OCI-LY1 (cell line): ENCODE data around the gene MINDY3.
A peak's percentile ranks its signal among the peaks of the same experiment; 100 is the strongest.

ENCODE experiments used
- H2AFZ ChIP-seq: fragments of 200-600 bp; sonication (generic), shearing (Covaris generic); 2 replicates; pipeline ENCODE4 v1.6.0; 2014; ENCODE audit warnings: antibody characterized with exemption, mild to moderate bottlenecking, low read length
- H3F3A ChIP-seq: fragments of 200-600 bp; sonication (generic), shearing (Covaris generic); 2 replicates; pipeline ENCODE4 v1.6.0; 2014; ENCODE audit warnings: mild to moderate bottlenecking, antibody characterized with exemption, low read length, moderate library complexity; ENCODE audit not compliant: insufficient read depth
- H3K27ac ChIP-seq: fragments of 200-600 bp; sonication (generic); 2 replicates; pipeline ENCODE4 v1.5.1; 2014; ENCODE audit warnings: low read length, mixed run types, mild to moderate bottlenecking, low read depth; ENCODE audit not compliant: poor library complexity, severe bottlenecking
- H3K27me3 ChIP-seq: fragments of 200-600 bp; sonication (generic); 2 replicates; pipeline ENCODE4 v1.6.0; 2014; ENCODE audit warnings: antibody characterized with exemption, mild to moderate bottlenecking, low read length, moderate library complexity; ENCODE audit not compliant: insufficient read depth
- H3K36me3 ChIP-seq: fragments of 200-600 bp; sonication (generic); 2 replicates; pipeline ENCODE4 v1.6.1; 2014; ENCODE audit warnings: mild to moderate bottlenecking, antibody characterized with exemption, low read length, moderate library complexity, mixed read lengths; ENCODE audit not compliant: insufficient read depth
- H3K4me1 ChIP-seq: fragments of 200-600 bp; sonication (generic); 2 replicates; pipeline ENCODE4 v1.5.1; 2014; ENCODE audit warnings: mild to moderate bottlenecking, low read length, moderate library complexity; ENCODE audit not compliant: insufficient read depth, severe bottlenecking
- H3K4me2 ChIP-seq: fragments of 200-600 bp; sonication (generic), shearing (Covaris generic); 2 replicates; pipeline ENCODE4 v1.6.1; 2014; ENCODE audit warnings: low read length
- H3K4me3 ChIP-seq: fragments of 200-600 bp; sonication (generic); 2 replicates; pipeline ENCODE4 v1.5.1; 2014; ENCODE audit warnings: low read length, low read depth, mild to moderate bottlenecking, mixed read lengths; ENCODE audit not compliant: poor library complexity, severe bottlenecking
- H3K79me2 ChIP-seq: fragments of 200-600 bp; shearing (Covaris generic); 2 replicates; pipeline ENCODE4 v1.6.1; 2016; ENCODE audit warnings: mixed run types, low read length, mixed read lengths; ENCODE audit not compliant: insufficient read depth
- H3K9ac ChIP-seq: fragments of 200-600 bp; sonication (generic), shearing (Covaris generic); 2 replicates; pipeline ENCODE4 v1.6.1; 2014; ENCODE audit warnings: mild to moderate bottlenecking, low read length, mixed read lengths
- H3K9me2 ChIP-seq: fragments of 200-600 bp; sonication (generic), shearing (Covaris generic); 2 replicates; pipeline ENCODE4 v1.6.1; 2014; ENCODE audit warnings: low read depth, mild to moderate bottlenecking, low read length, mixed read lengths
- H3K9me3 ChIP-seq: fragments of 200-600 bp; shearing (Covaris generic); 2 replicates; pipeline ENCODE4 v1.6.1; 2014; ENCODE audit warnings: low read length, mixed read lengths
- H4K20me1 ChIP-seq: fragments of 200-600 bp; sonication (generic), shearing (Covaris generic); 2 replicates; pipeline ENCODE4 v1.6.0; 2016; ENCODE audit warnings: mild to moderate bottlenecking, low read length; ENCODE audit not compliant: insufficient read depth
- CTCF ChIP-seq: fragments of 200-600 bp; sonication (generic), shearing (Covaris generic); IDR thresholded peaks from 2 replicates; pipeline ENCODE4 v1.5.1; 2017; ENCODE audit warnings: mild to moderate bottlenecking, antibody characterized with exemption, low read length, moderate library complexity, mixed read lengths
- EZH2 ChIP-seq: fragments of 200-600 bp; sonication (generic), shearing (Covaris generic); IDR thresholded peaks from 2 replicates; pipeline ENCODE4 v1.8.0; 2017; ENCODE audit warnings: borderline replicate concordance, mixed run types, mild to moderate bottlenecking, antibody characterized with exemption, low read length, moderate library complexity, mixed read lengths

MINDY3 gene

DNA sequence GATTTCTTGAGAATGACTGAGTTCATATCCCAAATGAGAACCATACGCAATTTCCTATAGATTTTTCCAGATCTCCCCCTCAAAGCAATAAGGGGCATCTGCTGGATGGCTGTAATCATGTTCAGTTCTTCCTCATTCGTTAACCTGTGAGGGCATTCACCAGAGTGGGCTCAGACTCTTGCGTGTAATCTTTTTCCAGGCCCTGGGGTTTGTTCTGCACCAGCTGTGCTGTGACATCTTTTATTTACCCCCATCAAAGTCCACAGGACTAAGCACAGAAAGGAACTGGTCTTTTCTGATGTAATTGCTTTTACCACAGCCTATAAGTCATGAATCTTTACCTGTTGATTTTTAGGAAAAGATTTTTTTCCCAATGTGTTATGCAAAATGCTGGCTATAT, 112.7 kb downstream of the MINDY3 start:
- Histone ChIP-seq H3K9ac (no peak overlapping the region), H2AFZ (no peak overlapping the region), H4K20me1 (no peaks in the 10 kb centered on the region), H3F3A (no peaks in the 10 kb centered on the region), H3K27me3 (no peaks in the 10 kb centered on the region), H3K36me3 (no peaks in the 10 kb centered on the region), H3K4me3 (no peak overlapping the region), H3K27ac (no peak overlapping the region), H3K9me3 (no peaks in the 10 kb centered on the region), H3K79me2 (no peaks in the 10 kb centered on the region), H3K4me1 (no peaks in the 10 kb centered on the region), H3K9me2 (no peaks in the 10 kb centered on the region), H3K4me2 (no peak overlapping the region)
- no peak for TF ChIP-seq EZH2
- no peak for TF ChIP-seq CTCF

- TF ChIP-seq EZH2, result no peak
- TF ChIP-seq CTCF, result no peak
- H3K4me1 ChIP-seq, result no peaks in the 10 kb centered on the region
- H4K20me1 ChIP-seq, result no peaks in the 10 kb centered on the region
- no peak overlapping the region for H3K9ac ChIP-seq
- no peaks in the 10 kb centered on the region for H3K9me2 ChIP-seq
- H2AFZ ChIP-seq, result no peak overlapping the region
- H3K36me3 ChIP-seq, result no peaks in the 10 kb centered on the region
- H3K9me3 ChIP-seq, result no peaks in the 10 kb centered on the region
- no peak overlapping the region for H3K4me2 ChIP-seq
- no peaks in the 10 kb centered on the region; the same call in 1 of the 2 replicates for H3K27me3 ChIP-seq
- no peaks in the 10 kb centered on the region for H3F3A ChIP-seq
- no peak overlapping the region for H3K27ac ChIP-seq
- no peaks in the 10 kb centered on the region for H3K79me2 ChIP-seq
- H3K4me3 ChIP-seq, result no peak overlapping the region
These were observed 114.6 kb downstream of the MINDY3 start for GRCh38 chr10:15745751-15746150.

DNA sequence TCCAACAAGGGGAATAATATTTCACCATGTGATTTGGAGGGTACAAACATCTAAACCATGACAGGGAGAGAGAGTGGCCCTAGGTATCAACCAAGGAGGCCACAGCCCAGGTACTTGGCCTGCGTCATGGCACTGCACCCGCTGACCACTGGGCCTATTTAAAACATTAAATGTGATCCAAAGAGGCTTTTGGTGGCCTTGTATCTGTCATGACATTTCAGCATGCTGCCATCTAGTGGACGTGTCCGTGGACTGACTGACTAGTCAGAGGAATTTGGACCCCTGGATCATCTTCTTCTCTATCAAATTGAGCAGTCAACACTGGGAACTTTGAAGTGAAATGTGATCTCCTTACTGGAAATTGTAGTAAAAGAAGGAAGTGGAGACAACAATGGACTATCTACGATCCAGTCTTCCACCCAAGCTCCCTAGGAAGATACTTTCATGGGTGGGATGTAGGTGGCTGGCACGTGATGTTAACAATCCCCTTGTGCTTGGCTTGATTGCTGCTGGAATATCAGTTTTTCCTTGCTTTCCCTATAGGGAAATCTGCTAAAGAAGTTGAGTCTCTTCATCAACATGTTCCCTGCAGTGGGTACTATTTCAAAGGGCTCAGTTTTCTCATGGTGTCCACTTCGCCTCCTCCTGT, 116.0 kb downstream of the MINDY3 start:
- Histone ChIP-seq H3K9ac (no peak overlapping the region), H3K27ac (no peak overlapping the region), H4K20me1 (no peaks in the 10 kb centered on the region), H3K4me3 (no peak overlapping the region), H3K4me2 (no peak overlapping the region), H3K9me3 (no peaks in the 10 kb centered on the region), H3F3A (no peaks in the 10 kb centered on the region), H3K9me2 (no peaks in the 10 kb centered on the region), H2AFZ (no peak overlapping the region), H3K36me3 (no peaks in the 10 kb centered on the region), H3K79me2 (no peaks in the 10 kb centered on the region), H3K27me3 (no peaks in the 10 kb centered on the region; the same call in 1 of the 2 replicates), H3K4me1 (no peaks in the 10 kb centered on the region)
- TF ChIP-seq CTCF (peak; percentile 75), EZH2 (no peak)
